Measurements from ENCODE around the gene DCAF5.
A peak's percentile ranks its signal among the peaks of the same experiment; 100 is the strongest.

Gene DCAF5

DNA sequence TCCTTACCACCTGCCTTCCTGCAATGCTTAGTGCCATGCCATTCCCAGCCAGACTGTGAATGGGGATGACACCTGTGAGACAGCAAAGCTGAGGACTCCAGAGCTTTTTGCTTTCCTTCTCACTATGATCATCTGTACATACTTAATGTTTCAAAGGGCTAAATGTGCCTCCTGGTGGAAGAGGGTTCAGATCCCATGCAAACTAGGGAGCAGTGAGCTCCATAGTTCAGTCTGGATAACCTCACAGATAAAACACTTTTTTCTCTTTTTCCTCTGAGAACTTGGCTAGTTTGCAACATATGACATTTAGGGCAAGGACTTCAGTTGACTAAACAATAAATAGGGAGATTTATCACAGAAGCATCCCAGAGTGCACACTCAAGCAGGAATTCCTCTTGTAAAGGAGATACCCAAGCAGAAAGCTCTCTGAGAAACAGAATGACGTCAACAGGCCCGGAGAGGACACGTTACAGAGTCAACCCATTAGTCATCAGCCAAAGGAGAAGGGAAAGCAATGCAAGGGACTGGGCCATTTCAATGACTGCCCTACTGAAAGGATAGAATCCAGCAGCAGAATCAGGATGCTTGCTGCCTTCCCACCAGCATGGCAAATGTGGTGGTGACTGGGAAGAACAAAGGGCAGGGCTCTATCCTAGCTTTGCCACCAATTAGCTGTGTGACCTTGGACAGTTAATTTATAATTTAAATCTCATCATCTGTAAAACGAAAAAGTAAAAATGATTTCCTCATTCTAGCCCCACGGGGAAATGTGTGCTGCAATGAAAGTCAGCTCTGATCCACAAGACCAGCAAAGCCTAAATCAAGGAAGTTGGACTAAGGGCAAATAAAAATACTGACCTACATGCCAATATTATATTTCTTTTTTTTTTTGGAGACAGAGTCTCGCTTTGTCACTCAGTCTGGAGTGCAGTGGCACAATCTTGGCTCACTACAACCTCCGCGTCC, 93.0 kb downstream of the DCAF5 start:
- H3K4me3 ChIP-seq (replicated peaks; ENCODE audit: low read depth, low read length) = no peak overlapping the region
- TF ChIP-seq, protein P1, sequence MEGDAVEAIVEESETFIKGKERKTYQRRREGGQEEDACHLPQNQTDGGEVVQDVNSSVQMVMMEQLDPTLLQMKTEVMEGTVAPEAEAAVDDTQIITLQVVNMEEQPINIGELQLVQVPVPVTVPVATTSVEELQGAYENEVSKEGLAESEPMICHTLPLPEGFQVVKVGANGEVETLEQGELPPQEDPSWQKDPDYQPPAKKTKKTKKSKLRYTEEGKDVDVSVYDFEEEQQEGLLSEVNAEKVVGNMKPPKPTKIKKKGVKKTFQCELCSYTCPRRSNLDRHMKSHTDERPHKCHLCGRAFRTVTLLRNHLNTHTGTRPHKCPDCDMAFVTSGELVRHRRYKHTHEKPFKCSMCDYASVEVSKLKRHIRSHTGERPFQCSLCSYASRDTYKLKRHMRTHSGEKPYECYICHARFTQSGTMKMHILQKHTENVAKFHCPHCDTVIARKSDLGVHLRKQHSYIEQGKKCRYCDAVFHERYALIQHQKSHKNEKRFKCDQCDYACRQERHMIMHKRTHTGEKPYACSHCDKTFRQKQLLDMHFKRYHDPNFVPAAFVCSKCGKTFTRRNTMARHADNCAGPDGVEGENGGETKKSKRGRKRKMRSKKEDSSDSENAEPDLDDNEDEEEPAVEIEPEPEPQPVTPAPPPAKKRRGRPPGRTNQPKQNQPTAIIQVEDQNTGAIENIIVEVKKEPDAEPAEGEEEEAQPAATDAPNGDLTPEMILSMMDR (IDR thresholded peaks at IDR 0.05; ENCODE audit: low read length, missing control alignments) = peak; percentile 21
- DNase-seq (ENCODE audit: low read depth) = peak; percentile 96

DNA sequence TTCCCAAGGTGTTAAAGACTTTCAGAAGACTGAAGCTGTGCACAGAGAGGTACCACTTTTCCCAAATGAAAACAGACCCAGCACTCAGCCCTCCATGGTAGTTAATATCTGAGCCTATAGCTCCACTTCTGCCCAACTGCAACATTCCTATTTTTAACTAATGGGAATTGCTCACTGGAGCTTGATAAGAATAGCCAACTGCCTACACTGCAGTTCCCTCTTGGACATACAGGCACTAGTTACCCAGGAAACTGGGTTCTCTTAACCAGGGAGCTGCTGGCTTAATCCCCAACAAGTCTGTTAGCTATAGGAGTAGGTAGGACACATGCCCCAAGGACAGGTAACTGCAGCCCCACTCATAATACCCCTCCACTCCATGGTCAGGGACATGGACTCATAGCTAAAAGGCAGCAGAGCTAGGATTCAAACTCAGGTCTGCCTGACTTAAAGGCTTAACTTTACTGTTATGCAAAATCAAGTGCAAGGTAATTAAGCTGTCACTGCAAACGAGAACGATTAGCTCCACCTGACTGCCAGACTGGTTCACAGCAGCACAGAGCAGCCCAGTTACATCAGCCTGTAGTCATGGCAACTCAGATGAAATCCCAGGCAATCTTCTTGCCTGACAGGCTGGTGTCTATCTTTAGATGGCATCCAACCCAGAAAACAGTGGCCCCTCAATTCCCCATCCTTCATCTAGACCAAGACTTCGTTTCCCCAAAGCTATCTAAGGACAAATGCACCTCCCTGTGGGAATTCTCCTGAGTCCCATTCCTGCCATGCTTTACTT, 96.7 kb downstream of the DCAF5 start:
- H3K4me3 ChIP-seq (replicated peaks; ENCODE audit: low read depth, low read length) = no peak overlapping the region
- TF ChIP-seq, protein P1 (IDR thresholded peaks at IDR 0.05; ENCODE audit: low read length, missing control alignments) = no peak
- DNase-seq (ENCODE audit: low read depth) = no peak

DNA sequence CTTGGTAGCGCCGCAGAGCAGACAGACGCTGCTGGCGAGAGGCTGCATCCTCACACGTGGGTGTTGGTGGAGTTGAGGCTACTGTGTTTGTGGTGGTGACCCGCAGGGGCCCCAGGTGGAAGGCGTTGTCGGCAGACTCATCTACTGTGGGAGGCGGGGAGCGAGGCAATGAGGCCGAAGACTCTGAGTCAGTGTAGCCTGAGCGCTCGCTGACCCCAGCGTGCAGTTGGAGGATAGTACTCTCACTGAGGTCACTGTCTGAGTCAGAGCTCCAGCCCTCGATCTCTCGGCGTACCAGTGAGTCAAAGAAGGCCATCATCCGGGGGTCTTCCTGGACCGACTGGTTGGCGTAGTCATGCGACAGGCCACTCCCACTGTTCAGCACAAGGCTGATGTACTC, 97.8 kb downstream of the DCAF5 start:
- peak; percentile 87 for DNase-seq (ENCODE audit: low read depth)
- TF ChIP-seq, protein P1 (IDR thresholded peaks at IDR 0.05; ENCODE audit: low read length, missing control alignments) = no peak

DNA sequence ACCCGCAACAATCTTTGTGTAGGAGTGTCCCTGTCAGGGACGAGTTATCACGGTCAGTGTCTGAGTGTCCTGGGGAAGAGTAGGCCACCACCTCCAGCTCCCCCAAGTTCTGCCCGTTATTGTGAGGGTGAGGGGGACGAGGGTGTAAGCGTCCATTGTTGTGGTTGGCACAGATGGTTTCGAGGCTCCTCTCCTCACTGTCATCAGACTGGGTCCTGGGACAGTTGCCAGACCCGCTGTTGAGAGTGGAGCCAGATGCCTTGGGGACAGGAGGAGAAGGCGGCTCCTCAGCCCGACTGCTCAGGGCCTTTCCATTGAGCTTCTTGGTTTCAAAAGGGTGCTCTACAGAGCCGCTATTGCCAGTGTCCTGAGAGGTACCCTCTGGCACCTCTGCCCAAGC, 98.9 kb downstream of the DCAF5 start:
- TF ChIP-seq, protein P1 (IDR thresholded peaks at IDR 0.05; ENCODE audit: low read length, missing control alignments) = no peak
- H3K4me3 ChIP-seq (replicated peaks; ENCODE audit: low read depth, low read length) = no peak overlapping the region
- DNase-seq (ENCODE audit: low read depth) = no peak

More for the DNA sequence above, 97.8 kb downstream of the DCAF5 start:
- no peak overlapping the region for H3K4me3 ChIP-seq (replicated peaks; ENCODE audit: low read depth, low read length)

DNA sequence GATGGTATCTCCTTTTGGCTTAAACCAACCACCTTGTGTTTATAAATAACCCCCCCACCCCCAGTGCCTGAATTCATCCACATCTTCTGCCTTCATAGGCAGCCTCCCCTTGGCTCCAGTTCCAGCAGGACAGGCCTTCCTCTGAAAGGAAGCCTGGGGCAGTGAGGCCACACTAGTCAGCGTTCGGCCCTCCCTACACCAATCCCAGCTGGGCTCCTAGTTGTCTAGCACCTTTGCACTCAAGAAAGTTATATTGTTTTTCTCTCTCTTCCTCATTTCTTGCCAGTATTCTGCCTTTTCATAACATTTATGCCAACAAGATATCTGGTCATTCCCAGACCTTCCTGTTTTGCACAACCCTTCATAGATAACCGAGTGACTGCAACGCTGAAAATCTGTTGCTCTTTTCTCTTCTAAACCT, 100.7 kb downstream of the DCAF5 start:
- peak; percentile 79 for DNase-seq (ENCODE audit: low read depth)
- TF ChIP-seq, protein P1 (IDR thresholded peaks at IDR 0.05; ENCODE audit: low read length, missing control alignments) = no peak
- no peak overlapping the region for H3K4me3 ChIP-seq (replicated peaks; ENCODE audit: low read depth, low read length)

DNA sequence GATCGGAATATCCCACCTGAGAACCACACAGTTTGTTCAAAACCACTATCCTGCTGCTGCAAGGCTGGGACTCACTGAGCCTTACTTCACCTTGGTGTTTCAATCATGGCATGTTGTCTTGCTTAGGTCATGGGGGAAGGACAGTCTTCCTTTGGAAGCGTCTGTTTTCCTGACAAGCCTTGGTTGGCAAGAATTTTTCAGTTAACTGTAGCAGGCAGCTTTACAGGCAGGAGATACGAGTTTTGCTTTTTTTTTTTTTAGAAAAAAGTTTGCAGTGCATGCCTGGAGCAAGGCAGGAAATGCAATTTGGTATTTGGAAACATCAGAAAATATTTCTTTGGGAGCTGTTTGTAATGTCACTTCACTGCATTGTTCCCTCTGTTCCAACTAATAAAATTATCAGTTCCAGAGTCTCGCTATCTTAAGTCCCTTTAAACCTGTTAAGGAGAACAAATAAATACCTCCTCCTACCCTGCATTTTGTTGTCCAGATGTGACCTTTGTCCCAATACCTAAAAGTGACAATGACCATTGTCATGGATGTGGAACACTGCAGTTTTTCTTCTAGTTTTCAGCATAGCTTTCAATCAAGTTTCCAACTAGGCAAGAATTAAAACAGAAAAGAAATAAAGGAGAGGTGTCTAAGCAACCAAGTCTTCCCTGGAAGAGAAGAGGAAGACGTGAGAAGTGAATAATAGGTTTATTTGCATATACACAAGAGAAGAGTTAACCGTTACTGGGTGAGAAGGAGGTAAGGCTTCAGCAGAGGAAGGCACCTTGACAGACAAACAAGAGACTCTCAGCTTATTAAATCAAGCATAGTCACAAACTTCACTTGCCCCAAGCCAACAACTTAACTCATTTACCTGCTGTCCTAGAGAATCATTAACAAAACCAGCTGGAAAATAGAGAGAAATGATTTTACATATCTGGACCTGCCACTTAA, 102.4 kb downstream of the DCAF5 start:
- TF ChIP-seq, protein P1 (IDR thresholded peaks at IDR 0.05; ENCODE audit: low read length, missing control alignments) = no peak
- peak overlapping the region; percentile 13 for H3K4me3 ChIP-seq (replicated peaks; ENCODE audit: low read depth, low read length)
- DNase-seq (ENCODE audit: low read depth) = peak; percentile 61

Data from fibroblast of pulmonary artery (primary cell).